Measurements from ENCODE around the gene GFOD1.

Gene GFOD1

DNA sequence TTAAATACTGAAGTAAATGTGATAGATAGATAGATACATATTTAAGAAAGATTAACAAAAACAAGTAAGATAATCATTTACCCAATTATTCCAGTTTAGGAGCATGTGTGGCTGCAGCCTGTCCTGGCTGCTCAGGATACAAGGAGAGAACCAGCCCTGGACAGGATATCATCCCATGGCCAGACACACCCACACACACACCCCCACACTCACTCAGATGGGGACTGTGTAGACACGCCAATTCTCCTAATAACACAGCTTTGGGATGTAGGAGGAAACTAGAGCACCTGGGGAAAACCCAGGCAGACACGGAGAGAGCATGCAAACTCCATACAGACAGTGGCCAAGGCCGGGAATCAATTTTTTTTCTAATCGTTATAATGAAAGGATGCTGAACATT, 45.6 kb downstream of the GFOD1 start:
- H3F3A ChIP-seq (ENCODE audit: control insufficient read depth, insufficient read depth): no peaks in the 10 kb centered on the region
- no peaks in the 10 kb centered on the region for H3K79me2 ChIP-seq (ENCODE audit: control insufficient read depth, low read length)
- peaks cover 11% of the 10 kb centered on the region for H3K4me1 ChIP-seq (ENCODE audit: control insufficient read depth, low read length)
- no peak overlapping the region for H3K27ac ChIP-seq (ENCODE audit: low read depth, low read length)
- H3K4me2 ChIP-seq (ENCODE audit: low read length): no peak overlapping the region
- TF ChIP-seq EZH2phosphoT487 (IDR thresholded peaks at IDR 0.05; ENCODE audit: borderline replicate concordance, low read length): no peak
- TF ChIP-seq, protein P1, sequence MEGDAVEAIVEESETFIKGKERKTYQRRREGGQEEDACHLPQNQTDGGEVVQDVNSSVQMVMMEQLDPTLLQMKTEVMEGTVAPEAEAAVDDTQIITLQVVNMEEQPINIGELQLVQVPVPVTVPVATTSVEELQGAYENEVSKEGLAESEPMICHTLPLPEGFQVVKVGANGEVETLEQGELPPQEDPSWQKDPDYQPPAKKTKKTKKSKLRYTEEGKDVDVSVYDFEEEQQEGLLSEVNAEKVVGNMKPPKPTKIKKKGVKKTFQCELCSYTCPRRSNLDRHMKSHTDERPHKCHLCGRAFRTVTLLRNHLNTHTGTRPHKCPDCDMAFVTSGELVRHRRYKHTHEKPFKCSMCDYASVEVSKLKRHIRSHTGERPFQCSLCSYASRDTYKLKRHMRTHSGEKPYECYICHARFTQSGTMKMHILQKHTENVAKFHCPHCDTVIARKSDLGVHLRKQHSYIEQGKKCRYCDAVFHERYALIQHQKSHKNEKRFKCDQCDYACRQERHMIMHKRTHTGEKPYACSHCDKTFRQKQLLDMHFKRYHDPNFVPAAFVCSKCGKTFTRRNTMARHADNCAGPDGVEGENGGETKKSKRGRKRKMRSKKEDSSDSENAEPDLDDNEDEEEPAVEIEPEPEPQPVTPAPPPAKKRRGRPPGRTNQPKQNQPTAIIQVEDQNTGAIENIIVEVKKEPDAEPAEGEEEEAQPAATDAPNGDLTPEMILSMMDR (IDR thresholded peaks at IDR 0.05; ENCODE audit: low read depth, low read length, poor library complexity, severe bottlenecking): no peak
- no peaks in the 10 kb centered on the region for H3K27me3 ChIP-seq (ENCODE audit: control insufficient read depth, low read length)
- no peaks in the 10 kb centered on the region for H3K36me3 ChIP-seq (ENCODE audit: control insufficient read depth, low read length)
- no peaks in the 10 kb centered on the region for H3K9me2 ChIP-seq (replicated peaks; ENCODE audit: control insufficient read depth, low read length)
- no peak overlapping the region for H3K4me3 ChIP-seq (ENCODE audit: low read length)
- H3K9me3 ChIP-seq (ENCODE audit: control insufficient read depth, insufficient read depth, low read length): no peaks in the 10 kb centered on the region
- H4K20me1 ChIP-seq (ENCODE audit: control insufficient read depth, insufficient read depth, low read depth, low read length): no peaks in the 10 kb centered on the region

DNA sequence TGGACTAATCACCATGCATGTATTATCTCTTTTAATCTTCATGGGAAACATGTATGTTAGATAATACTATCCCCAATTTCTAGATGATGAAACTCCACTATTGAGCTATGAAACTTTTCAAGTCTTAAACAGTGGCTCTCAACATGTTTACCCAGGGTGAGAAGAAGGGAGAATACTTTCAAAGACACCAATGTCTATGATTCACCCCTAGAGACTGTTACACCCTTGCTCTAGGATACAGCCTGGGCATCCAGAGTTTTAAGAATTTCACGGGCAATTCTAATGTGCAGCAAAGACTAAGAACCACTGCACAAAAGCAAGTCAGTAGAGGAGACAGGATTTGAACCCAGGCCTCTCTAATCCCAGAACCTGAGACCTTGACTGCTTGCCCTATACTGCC, 47.8 kb downstream of the GFOD1 start:
- Histone ChIP-seq H4K20me1 (ENCODE audit: control insufficient read depth, insufficient read depth, low read depth, low read length) (no peaks in the 10 kb centered on the region), H3K36me3 (ENCODE audit: control insufficient read depth, low read length) (no peaks in the 10 kb centered on the region), H3K4me2 (ENCODE audit: low read length) (no peak overlapping the region), H3K27ac (ENCODE audit: low read depth, low read length) (no peak overlapping the region), H3K9me3 (ENCODE audit: control insufficient read depth, insufficient read depth, low read length) (peaks cover 4% of the 10 kb centered on the region; the same call in 1 of the 2 replicates), H3F3A (ENCODE audit: control insufficient read depth, insufficient read depth) (no peaks in the 10 kb centered on the region), H3K9me2 (replicated peaks; ENCODE audit: control insufficient read depth, low read length) (no peaks in the 10 kb centered on the region), H3K4me1 (ENCODE audit: control insufficient read depth, low read length) (no peaks in the 10 kb centered on the region), H3K27me3 (ENCODE audit: control insufficient read depth, low read length) (no peaks in the 10 kb centered on the region), H3K79me2 (ENCODE audit: control insufficient read depth, low read length) (no peaks in the 10 kb centered on the region), H3K4me3 (ENCODE audit: low read length) (no peak overlapping the region)
- TF ChIP-seq, protein P1 (IDR thresholded peaks at IDR 0.05; ENCODE audit: low read depth, low read length, poor library complexity, severe bottlenecking): no peak
- TF ChIP-seq EZH2phosphoT487 (IDR thresholded peaks at IDR 0.05; ENCODE audit: borderline replicate concordance, low read length): no peak

DNA sequence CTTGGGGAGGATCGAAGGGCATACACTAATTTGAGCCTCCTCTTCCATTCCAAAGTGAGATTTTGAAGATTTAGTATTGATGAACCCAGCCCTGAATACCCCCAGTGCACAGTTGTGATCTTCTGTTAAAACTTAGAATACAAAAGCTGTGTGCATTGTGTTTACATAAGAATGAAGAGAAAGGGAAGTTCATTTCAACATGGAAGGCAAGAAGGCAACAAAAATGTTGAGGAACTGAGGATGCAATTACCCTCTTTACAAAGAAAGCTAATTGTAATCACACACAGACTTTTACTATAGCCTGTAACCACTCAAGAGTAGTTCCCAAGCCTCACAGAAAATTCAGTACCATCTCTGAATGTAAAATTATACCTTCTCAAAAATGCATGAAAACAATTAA, 49.3 kb downstream of the GFOD1 start:
- H3K4me3 ChIP-seq (ENCODE audit: low read length): no peak overlapping the region

More for the DNA sequence above, 49.3 kb downstream of the GFOD1 start:
- no peaks in the 10 kb centered on the region for H3K27me3 ChIP-seq (ENCODE audit: control insufficient read depth, low read length)
- H3K4me2 ChIP-seq (ENCODE audit: low read length): no peak overlapping the region
- H3K36me3 ChIP-seq (ENCODE audit: control insufficient read depth, low read length): no peaks in the 10 kb centered on the region
- H3K9me2 ChIP-seq (replicated peaks; ENCODE audit: control insufficient read depth, low read length): no peaks in the 10 kb centered on the region
- no peaks in the 10 kb centered on the region for H4K20me1 ChIP-seq (ENCODE audit: control insufficient read depth, insufficient read depth, low read depth, low read length)
- no peaks in the 10 kb centered on the region for H3F3A ChIP-seq (ENCODE audit: control insufficient read depth, insufficient read depth)
- peaks cover 6% of the 10 kb centered on the region; the same call in 1 of the 2 replicates for H3K9me3 ChIP-seq (ENCODE audit: control insufficient read depth, insufficient read depth, low read length)
- no peak overlapping the region for H3K27ac ChIP-seq (ENCODE audit: low read depth, low read length)
- no peaks in the 10 kb centered on the region for H3K4me1 ChIP-seq (ENCODE audit: control insufficient read depth, low read length)
- TF ChIP-seq EZH2phosphoT487 (IDR thresholded peaks at IDR 0.05; ENCODE audit: borderline replicate concordance, low read length): no peak
- TF ChIP-seq, protein P1 (IDR thresholded peaks at IDR 0.05; ENCODE audit: low read depth, low read length, poor library complexity, severe bottlenecking): no peak
- H3K79me2 ChIP-seq (ENCODE audit: control insufficient read depth, low read length): no peaks in the 10 kb centered on the region
